T-cell (primary cell): ENCODE results near the gene COL18A1. TPM values are rescaled to one million over a fixed set of nuclear protein-coding genes. Genes with fewer than 3 reads are reported as not detected.

Experiments used
- ATAC-seq, 4 experiments: fragments of 200-7000 bp in 3 of 4; fragments of 150-1000 bp in 1 of 4; cut with Tn5 transposase; replicated peaks in 1 of 4; 1 replicate in 3 of 4; 2 replicates in 1 of 4; pipeline ENCODE4 v1.10.0; 2021; ENCODE audit warnings: moderate library complexity in 3 of 4, mild to moderate bottlenecking in 2 of 4, moderate number of reproducible peaks in 1 of 4
- CTCF ChIA-PET, 2 donors: fragments of 300-600 bp; sonication (Branson Sonifier 250); formaldehyde crosslinking; loops; one replicate each; lab custom pipeline; 2022; ENCODE audit warnings: antibody characterized with exemption in 2 of 2; lab: Charles Lee
- POLR2A ChIA-PET, 2 donors: fragments of 300-600 bp; sonication (Branson Sonifier 250); formaldehyde crosslinking; loops; one replicate each; lab custom pipeline; 2022; ENCODE audit warnings: antibody characterized with exemption in 2 of 2; lab: Charles Lee
- DNase-seq, 35 experiments: peaks; one replicate each; pipeline versions ENCODE4 v3.0.0 to v3.0.0-alpha.2; 2013 to 2023
- H3K27ac ChIP-seq: one replicate; pipeline ENCODE4 v1.5.1; 2013; ENCODE audit warnings: low read length
- H3K27me3 ChIP-seq, 2 experiments: replicated peaks in 1 of 2; 1 replicate in 1 of 2; 2 replicates in 1 of 2; pipeline versions ENCODE4 v1.6.1 to v1.7.0; 2013; ENCODE audit warnings: low read length in 1 of 2, mixed read lengths in 1 of 2; ENCODE audit not compliant: control insufficient read depth in 2 of 2, insufficient read depth in 2 of 2; ENCODE audit errors: extremely low read depth in 1 of 2
- H3K36me3 ChIP-seq, 2 donors: 1 replicate in 1 of 2; 2 replicates in 1 of 2; pipeline versions ENCODE4 v1.6.1 to v1.7.0; 2013; ENCODE audit warnings: low read length in 1 of 2; ENCODE audit not compliant: control insufficient read depth in 2 of 2, insufficient read depth in 1 of 2; ENCODE audit errors: extremely low read depth in 1 of 2
- H3K4me1 ChIP-seq, 2 experiments: 1 replicate in 1 of 2; 2 replicates in 1 of 2; pipeline versions ENCODE4 v1.6.1 to v1.7.0; 2013; ENCODE audit warnings: low read length in 2 of 2, mixed read lengths in 1 of 2; ENCODE audit not compliant: insufficient read depth in 2 of 2, control insufficient read depth in 1 of 2; ENCODE audit errors: extremely low read depth in 1 of 2
- H3K4me3 ChIP-seq, 2 donors: 1 replicate in 1 of 2; 2 replicates in 1 of 2; pipeline versions ENCODE4 v1.5.1 to v1.7.0; 2013; ENCODE audit warnings: mild to moderate bottlenecking in 2 of 2, low read length in 1 of 2, moderate library complexity in 1 of 2; ENCODE audit not compliant: control insufficient read depth in 1 of 2; ENCODE audit errors: extremely low read depth in 1 of 2
- H3K9me3 ChIP-seq: 2 replicates; pipeline ENCODE4 v1.7.0; 2013
- H3K27ac Mint-ChIP-seq, 2 donors: one replicate each; pipeline ENCODE4 v1.8.0; 2020 to 2021; ENCODE audit warnings: mild to moderate bottlenecking in 2 of 2, mixed read lengths in 2 of 2
- H3K27me3 Mint-ChIP-seq, 2 donors: one replicate each; pipeline ENCODE4 v1.8.0; 2021 to 2022; ENCODE audit warnings: mixed read lengths in 2 of 2
- H3K36me3 Mint-ChIP-seq: one replicate; pipeline ENCODE4 v1.8.0; 2021; ENCODE audit warnings: mixed read lengths
- H3K4me1 Mint-ChIP-seq, 3 donors: one replicate each; pipeline ENCODE4 v1.8.0; 2020 to 2022; ENCODE audit warnings: mixed read lengths in 3 of 3, mild to moderate bottlenecking in 1 of 3
- H3K4me3 Mint-ChIP-seq, 3 donors: one replicate each; pipeline ENCODE4 v1.8.0; 2020 to 2022; ENCODE audit warnings: mild to moderate bottlenecking in 3 of 3, mixed read lengths in 3 of 3, moderate library complexity in 3 of 3
- H3K9me3 Mint-ChIP-seq, 3 donors: one replicate each; pipeline ENCODE4 v1.8.0; 2020 to 2022; ENCODE audit warnings: mixed read lengths in 3 of 3
- WGBS: methylation state at CpG from one replicate; pipeline ENCODE4 v1.1.5; 2013; ENCODE audit warnings: missing lambda C conversion rate; ENCODE audit not compliant: insufficient coverage; 5-methylcytosine and 5-hydroxymethylcytosine counted together
- total RNA-seq, 35 experiments: library from RNA in 6 of 35; stranded (reverse) in 6 of 35; fragments of 120-200 nt in 1 of 35; gene quantifications; one replicate each; pipeline versions ENCODE4 v1.2.1 to v1.2.4 and lab custom pipeline; 2013 to 2026

Gene COL18A1
- total RNA-seq, 5 donors from 2014 or later (not counting 1 experiment from before 2014, with no cell fraction given): 7.2 to 53.8 (median 10.5) TPM

DNA sequence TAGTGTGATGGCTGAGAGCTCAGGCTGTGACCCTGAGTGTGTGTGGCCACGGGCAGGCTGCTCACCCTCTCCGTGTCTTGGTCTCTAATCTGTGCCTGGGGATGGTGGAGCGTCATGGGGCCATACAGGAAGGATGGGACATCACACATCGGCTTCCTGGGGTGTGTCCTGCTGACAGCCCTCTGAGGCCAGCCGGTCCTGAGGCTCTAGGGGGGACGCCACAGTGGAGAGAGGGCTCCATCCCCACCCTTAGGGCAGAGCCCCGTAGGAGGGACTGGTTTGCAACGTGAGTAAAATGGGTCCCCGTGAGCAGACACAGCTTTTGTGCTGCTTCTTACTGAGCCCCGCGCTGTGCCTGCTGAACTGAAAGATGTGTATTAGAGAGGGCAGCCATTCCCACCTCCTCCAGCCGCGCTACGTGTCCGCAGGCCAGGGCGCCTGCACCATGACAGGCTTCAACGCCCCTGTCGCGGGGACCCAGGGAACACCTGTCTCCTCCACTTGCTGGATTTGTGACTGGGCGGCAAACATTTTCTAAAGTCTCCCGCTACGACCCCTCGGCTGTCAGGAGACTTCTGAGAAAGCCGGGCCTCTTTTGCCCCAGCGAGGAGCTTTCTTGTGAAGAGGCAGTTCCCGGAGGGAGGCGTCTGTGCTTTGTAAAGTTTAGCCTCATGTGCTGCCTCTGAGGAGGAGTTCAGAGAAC lies 8.1 kb downstream of the COL18A1 start:
- no peaks in the 10 kb centered on the region for H3K4me1 ChIP-seq
- no peak overlapping the region for H3K4me3 Mint-ChIP-seq

DNA sequence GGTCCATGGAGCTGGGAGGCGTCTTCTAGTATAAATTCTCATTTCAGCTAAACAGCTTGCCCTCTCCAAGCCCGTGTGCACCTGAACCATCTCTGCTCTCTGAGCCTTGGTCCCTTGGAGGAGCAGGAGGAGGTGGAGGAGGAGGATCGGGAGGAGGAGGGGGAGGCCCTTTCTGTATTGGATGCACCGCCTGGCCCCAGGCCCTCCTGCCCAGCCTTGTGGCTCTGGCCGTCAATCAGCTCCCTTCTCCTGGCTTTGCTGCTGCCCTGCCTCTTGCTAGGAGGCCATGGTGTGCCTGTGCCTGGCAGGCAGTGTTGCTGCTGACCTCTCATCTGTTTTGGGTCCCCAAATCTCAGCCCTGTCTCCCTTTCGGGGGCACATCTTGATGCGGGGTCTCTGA lies 9.0 kb downstream of the COL18A1 start:
- ATAC-seq (no peak), DNase-seq (no peak)
- no peaks in the 10 kb centered on the region for H3K9me3 Mint-ChIP-seq
- ChIA-PET CTCF (no interaction called here), POLR2A (interaction anchor here in 1 of 2 donors (0.7 kb wide), 1 partner anchor 64 kb away, joined by 3 read pairs; no protein-coding TSS in a partner anchor)
- H3K27ac Mint-ChIP-seq: no peak overlapping the region
- Histone ChIP-seq H3K9me3 (no peaks in the 10 kb centered on the region), H3K27me3 (peaks cover 0 to 62% of the 10 kb centered on the region in 2 experiments), H3K36me3 (no peaks in the 10 kb centered on the region), H3K4me3 (no peak overlapping the region), H3K27ac (no peak overlapping the region), H3K4me1 (no peaks in the 10 kb centered on the region)
- WGBS: 77% methylated on average over 4 of the region's 7 CpGs
- no peaks in the 10 kb centered on the region for H3K36me3 Mint-ChIP-seq
- peaks cover 3 to 23% of the 10 kb centered on the region in 2 donors for H3K27me3 Mint-ChIP-seq
- no peak overlapping the region for H3K4me3 Mint-ChIP-seq
- H3K4me1 Mint-ChIP-seq: no peaks in the 10 kb centered on the region

More for the DNA sequence above, 8.1 kb downstream of the COL18A1 start:
- WGBS: 77% methylated on average over 17 of the region's 27 CpGs
- ChIA-PET POLR2A (interaction anchor here in 1 of 2 donors (0.7 kb wide), 1 partner anchor 63 kb away, joined by 3 read pairs; no protein-coding TSS in a partner anchor), CTCF (no interaction called here)
- Mint-ChIP-seq H3K27me3 (peaks cover 6 to 28% of the 10 kb centered on the region in 2 donors), H3K27ac (no peak overlapping the region), H3K36me3 (no peaks in the 10 kb centered on the region), H3K9me3 (no peaks in the 10 kb centered on the region), H3K4me1 (no peaks in the 10 kb centered on the region)
- H3K36me3 ChIP-seq: no peaks in the 10 kb centered on the region
- DNase-seq (no peak), ATAC-seq (no peak)
- H3K9me3 ChIP-seq: no peaks in the 10 kb centered on the region
- no peak overlapping the region for H3K27ac ChIP-seq
- H3K27me3 ChIP-seq: peaks cover 0 to 69% of the 10 kb centered on the region in 2 experiments
- H3K4me3 ChIP-seq: no peak overlapping the region

DNA sequence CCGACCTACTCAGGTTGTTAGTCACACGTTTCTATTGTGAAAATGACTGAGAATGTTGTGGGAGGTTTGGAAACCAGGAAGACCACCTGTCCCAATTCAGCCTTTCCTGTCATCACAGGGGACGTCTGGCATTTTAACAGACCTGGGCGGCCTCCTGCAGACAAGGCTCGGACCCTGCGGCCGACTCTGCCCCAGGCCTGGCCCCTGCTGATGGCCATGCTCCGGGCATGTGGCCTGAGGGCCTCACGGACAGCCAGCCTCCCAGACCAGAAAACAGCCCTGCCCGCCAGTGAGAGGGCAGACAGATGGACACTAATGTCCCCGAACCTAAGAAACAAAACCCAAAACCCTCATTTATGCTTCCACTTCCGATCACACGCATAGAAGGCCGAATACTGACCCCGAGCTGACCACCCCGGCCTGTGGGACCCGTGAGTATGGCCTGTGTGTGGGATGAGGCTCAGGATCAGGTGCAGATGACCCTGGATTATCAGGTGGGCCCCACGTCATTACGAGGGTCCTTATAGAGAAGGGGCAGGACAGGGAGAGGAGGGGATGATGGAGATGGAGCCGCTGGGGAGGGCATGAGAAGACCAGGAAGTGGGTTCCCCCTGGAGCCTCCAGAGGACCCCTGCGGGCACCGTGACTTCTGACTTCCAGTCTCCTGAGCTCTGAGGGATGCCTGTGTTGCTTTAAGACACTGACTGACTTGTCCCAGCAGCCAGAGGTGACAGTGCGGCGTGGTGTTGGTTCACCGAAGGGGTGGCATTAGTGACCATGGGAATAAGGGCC lies 9.6 kb downstream of the COL18A1 start:
- Mint-ChIP-seq H3K27me3 (peaks cover 3 to 16% of the 10 kb centered on the region in 2 donors), H3K27ac (no peak overlapping the region), H3K4me3 (no peak overlapping the region), H3K36me3 (no peaks in the 10 kb centered on the region), H3K9me3 (no peaks in the 10 kb centered on the region), H3K4me1 (no peaks in the 10 kb centered on the region)
- CTCF ChIA-PET: no interaction called here
- no peak overlapping the region for H3K27ac ChIP-seq
- H3K4me1 ChIP-seq: no peaks in the 10 kb centered on the region
- no peak for ATAC-seq
- no peaks in the 10 kb centered on the region for H3K9me3 ChIP-seq
- WGBS: 87% methylated on average over 19 of the region's 25 CpGs
- DNase-seq: no peak
- POLR2A ChIA-PET: no interaction called here
- no peaks in the 10 kb centered on the region for H3K36me3 ChIP-seq
- H3K4me3 ChIP-seq: no peak overlapping the region
- H3K27me3 ChIP-seq: peaks cover 0 to 60% of the 10 kb centered on the region in 2 experiments

DNA sequence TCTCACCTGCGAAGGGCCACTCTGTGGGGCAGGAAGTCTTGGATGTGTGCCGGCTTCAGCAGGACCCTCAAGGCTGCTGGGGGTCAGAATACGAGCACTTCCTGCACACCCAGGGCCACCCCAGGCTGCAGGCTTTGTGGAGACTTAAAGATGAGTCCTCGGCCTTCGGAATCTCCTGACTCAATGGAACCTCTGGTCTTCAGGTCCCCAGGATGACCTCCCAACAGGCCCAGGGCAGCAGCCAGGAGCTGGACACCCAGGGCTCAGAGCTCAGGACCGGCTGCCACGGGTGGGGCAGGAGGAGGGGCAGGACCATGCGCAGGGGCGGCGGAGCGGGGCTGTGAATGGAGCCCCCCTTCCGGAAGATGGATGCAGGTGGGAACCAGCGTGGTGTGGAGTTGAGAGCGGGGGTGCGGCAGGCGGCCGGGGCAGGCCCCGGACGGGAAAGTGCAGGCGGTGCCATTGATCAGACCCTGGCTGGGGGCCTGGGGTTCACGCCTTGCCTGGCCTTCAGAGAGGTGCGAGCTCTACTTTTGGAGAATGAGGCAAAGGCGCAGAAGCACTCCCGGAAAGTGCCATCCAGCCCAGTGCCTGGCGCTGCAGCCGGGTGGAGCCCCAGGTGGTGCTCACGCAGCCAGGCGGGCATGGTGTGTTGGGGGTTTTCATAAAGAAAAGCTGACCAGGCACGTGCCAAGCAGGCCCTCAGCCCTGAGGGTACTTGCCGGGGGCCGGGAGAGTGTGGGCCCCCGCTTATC lies 10.4 kb downstream of the COL18A1 start:
- H3K4me3 Mint-ChIP-seq: no peak overlapping the region
- H3K4me1 ChIP-seq: no peaks in the 10 kb centered on the region
- no peaks in the 10 kb centered on the region for H3K36me3 Mint-ChIP-seq
- no peak overlapping the region for H3K27ac ChIP-seq
- WGBS: 87% methylated on average over 29 of the region's 32 CpGs
- H3K4me1 Mint-ChIP-seq: no peaks in the 10 kb centered on the region
- no peaks in the 10 kb centered on the region for H3K36me3 ChIP-seq
- no peaks in the 10 kb centered on the region for H3K9me3 Mint-ChIP-seq
- no peak for ATAC-seq
- ChIA-PET CTCF (no interaction called here), POLR2A (no interaction called here)
- no peak overlapping the region for H3K27ac Mint-ChIP-seq
- peaks cover 3 to 13% of the 10 kb centered on the region in 2 donors for H3K27me3 Mint-ChIP-seq
- H3K4me3 ChIP-seq: no peak overlapping the region
- DNase-seq: no peak
- no peaks in the 10 kb centered on the region for H3K9me3 ChIP-seq
- peaks cover 0 to 53% of the 10 kb centered on the region in 2 experiments for H3K27me3 ChIP-seq

DNA sequence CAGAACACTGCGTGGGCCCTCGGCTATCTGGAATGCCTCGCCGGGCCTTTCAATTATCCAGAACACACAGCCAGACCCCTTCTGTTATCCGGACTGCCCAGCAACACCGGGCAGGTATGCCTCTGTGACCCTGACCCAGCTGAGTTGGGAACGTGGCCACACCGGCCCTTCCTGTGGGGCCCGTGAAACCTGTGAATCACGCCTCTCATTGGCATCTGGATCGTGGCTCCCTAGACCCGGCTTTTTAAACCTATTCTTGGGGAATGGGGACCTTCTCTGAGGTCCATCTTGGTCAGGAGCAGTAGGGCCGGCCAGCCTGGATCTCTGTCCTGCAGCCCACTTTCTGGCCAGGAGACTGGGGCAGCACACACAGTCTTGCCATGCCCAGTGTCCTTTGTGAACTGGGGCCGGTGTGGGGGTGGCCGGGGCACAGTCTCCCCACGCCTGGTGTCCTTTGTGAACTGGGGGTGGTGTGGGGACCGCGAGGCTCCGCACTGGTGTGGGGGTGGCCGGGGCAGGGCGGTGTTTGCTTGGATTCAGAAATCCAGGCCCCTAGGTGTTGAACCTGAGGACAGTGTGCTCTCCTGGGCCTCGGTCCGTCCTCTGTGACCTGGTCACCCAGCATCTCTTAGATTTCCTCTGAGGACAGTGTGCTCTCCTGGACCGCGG lies 11.1 kb downstream of the COL18A1 start:
- Histone ChIP-seq H3K36me3 (no peaks in the 10 kb centered on the region), H3K27ac (no peak overlapping the region), H3K4me1 (no peaks in the 10 kb centered on the region), H3K4me3 (no peak overlapping the region), H3K27me3 (peaks cover 0 to 46% of the 10 kb centered on the region in 2 experiments), H3K9me3 (no peaks in the 10 kb centered on the region)
- Mint-ChIP-seq H3K4me1 (no peaks in the 10 kb centered on the region), H3K4me3 (no peak overlapping the region), H3K36me3 (no peaks in the 10 kb centered on the region), H3K9me3 (no peaks in the 10 kb centered on the region), H3K27ac (no peak overlapping the region), H3K27me3 (peaks cover 3 to 9% of the 10 kb centered on the region in 2 donors)
- ATAC-seq: no peak
- no peak for DNase-seq
- WGBS: 82% methylated on average over 25 of the region's 25 CpGs
- ChIA-PET CTCF (no interaction called here), POLR2A (no interaction called here)

DNA sequence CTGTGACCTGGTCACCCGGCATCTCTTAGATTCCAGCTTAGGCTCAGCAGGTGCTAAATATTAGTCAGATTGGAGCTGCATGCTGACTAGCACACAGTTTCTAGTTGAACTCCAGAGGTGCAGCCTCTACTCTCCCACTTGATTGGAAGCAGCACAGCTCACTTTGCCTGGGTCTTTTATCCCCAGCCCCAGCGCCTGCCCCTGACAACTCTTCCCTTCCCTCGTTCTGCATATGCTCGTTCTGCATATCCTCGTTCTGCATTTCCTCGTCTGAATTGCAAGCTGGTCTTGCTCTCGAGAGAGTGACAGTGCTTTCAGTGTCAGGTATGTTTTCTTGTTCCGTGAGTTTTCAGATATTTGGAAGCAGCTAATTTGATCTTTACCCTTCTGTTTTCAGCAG lies 11.7 kb downstream of the COL18A1 start:
- CTCF ChIA-PET: no interaction called here
- no peak overlapping the region for H3K27ac Mint-ChIP-seq

More for the DNA sequence above, 11.7 kb downstream of the COL18A1 start:
- Histone ChIP-seq H3K27ac (no peak overlapping the region), H3K4me3 (no peak overlapping the region), H3K36me3 (no peaks in the 10 kb centered on the region), H3K4me1 (no peaks in the 10 kb centered on the region), H3K27me3 (peaks cover 0 to 42% of the 10 kb centered on the region in 2 experiments), H3K9me3 (no peaks in the 10 kb centered on the region)
- POLR2A ChIA-PET: no interaction called here
- H3K27me3 Mint-ChIP-seq: peaks cover 3 to 9% of the 10 kb centered on the region in 2 donors
- no peaks in the 10 kb centered on the region for H3K9me3 Mint-ChIP-seq
- DNase-seq (no peak), ATAC-seq (no peak)
- 100% methylated on average over 1 of the region's 8 CpGs for WGBS
- H3K36me3 Mint-ChIP-seq: no peaks in the 10 kb centered on the region
- no peaks in the 10 kb centered on the region for H3K4me1 Mint-ChIP-seq
- no peak overlapping the region for H3K4me3 Mint-ChIP-seq
